Activated CD8-positive, alpha-beta memory T cell treated with anti-CD3 and anti-CD28 coated beads, Interleukin-2, amount 10 ng/mL, durations not matched to agents 7 days and 5 days (primary cell): ENCODE measurements around the gene TAGLN. TPM values are rescaled to one million over a fixed set of nuclear protein-coding genes. Genes with fewer than 3 reads are reported as not detected.

Experiments used
- ATAC-seq: fragments of 150-1000 bp; cut with Tn5 transposase; one replicate; pipeline ENCODE4 v1.10.0; 2021; ENCODE audit warnings: moderate library complexity
- CTCF ChIA-PET: fragments of 350-600 bp; sonication (Branson Sonifier 250); formaldehyde crosslinking; loops from one replicate; lab custom pipeline; 2021; ENCODE audit warnings: antibody characterized with exemption; lab: Charles Lee
- DNase-seq: peaks from one replicate; pipeline ENCODE4 v3.0.0-alpha.2; 2020
- H3K27ac Mint-ChIP-seq: one replicate; pipeline ENCODE4 v1.8.0; 2021; ENCODE audit warnings: mild to moderate bottlenecking, mixed read lengths
- H3K27me3 Mint-ChIP-seq: one replicate; pipeline ENCODE4 v1.8.0; 2021; ENCODE audit warnings: mixed read lengths
- H3K36me3 Mint-ChIP-seq: one replicate; pipeline ENCODE4 v1.8.0; 2021; ENCODE audit warnings: mild to moderate bottlenecking, mixed read lengths
- H3K4me1 Mint-ChIP-seq: one replicate; pipeline ENCODE4 v1.8.0; 2021; ENCODE audit warnings: mixed read lengths
- H3K4me3 Mint-ChIP-seq: one replicate; pipeline ENCODE4 v1.8.0; 2021; ENCODE audit warnings: mild to moderate bottlenecking, moderate library complexity, mixed read lengths
- H3K9me3 Mint-ChIP-seq: one replicate; pipeline ENCODE4 v1.8.0; 2022; ENCODE audit warnings: low read depth, mixed read lengths
- total RNA-seq, 2 experiments: library from RNA; stranded (reverse); gene quantifications; one replicate each; pipeline ENCODE4 v1.2.3, GENCODE V29; 2021

TAGLN gene
- total RNA-seq, 2 experiments from 2014 or later = 2.3 to 2.7 TPM

- no peak for DNase-seq
- H3K4me3 Mint-ChIP-seq = no peak overlapping the region
- no peak overlapping the region for H3K27ac Mint-ChIP-seq
- no peak for ATAC-seq
- CTCF ChIA-PET = interaction anchor here (1.3 kb wide), 1 partner anchor 13 kb away, joined by 3 read pairs; no protein-coding TSS in a partner anchor
- no peaks in the 10 kb centered on the region for H3K27me3 Mint-ChIP-seq
- H3K36me3 Mint-ChIP-seq = no peaks in the 10 kb centered on the region
- no peaks in the 10 kb centered on the region for H3K9me3 Mint-ChIP-seq
- no peaks in the 10 kb centered on the region for H3K4me1 Mint-ChIP-seq
Measured at GRCh38 chr11:117193130-117194020, 5.8 kb upstream of the TAGLN start.

GRCh38 chr11:117194267-117194666 is 4.9 kb upstream of the TAGLN start:
- CTCF ChIA-PET = interaction anchor here (0.7 to 1.4 kb wide), 4 partner anchors 14 to 404 kb away, joined by 3 to 4 read pairs (median 3); no protein-coding TSS in a partner anchor
- no peak overlapping the region for H3K27ac Mint-ChIP-seq
- H3K9me3 Mint-ChIP-seq = no peaks in the 10 kb centered on the region

GRCh38 chr11:117195258-117195657 is 3.9 kb upstream of the TAGLN start:
- Mint-ChIP-seq H3K9me3 (no peaks in the 10 kb centered on the region), H3K27ac (no peak overlapping the region)

More at GRCh38 chr11:117194267-117194666, 4.9 kb upstream of the TAGLN start:
- Mint-ChIP-seq H3K4me3 (no peak overlapping the region), H3K4me1 (no peaks in the 10 kb centered on the region), H3K36me3 (no peaks in the 10 kb centered on the region), H3K27me3 (no peaks in the 10 kb centered on the region)
- DNase-seq (no peak), ATAC-seq (no peak)

GRCh38 chr11:117195761-117196160 is 3.4 kb upstream of the TAGLN start:
- H3K4me1 Mint-ChIP-seq = no peaks in the 10 kb centered on the region
- no peak overlapping the region for H3K27ac Mint-ChIP-seq
- DNase-seq (no peak), ATAC-seq (no peak)
- CTCF ChIA-PET = interaction anchor here (1.0 to 1.4 kb wide), 3 partner anchors 31 to 405 kb away, joined by 3 read pairs; no protein-coding TSS in a partner anchor
- H3K9me3 Mint-ChIP-seq = no peaks in the 10 kb centered on the region
- H3K36me3 Mint-ChIP-seq = no peaks in the 10 kb centered on the region
- H3K27me3 Mint-ChIP-seq = no peaks in the 10 kb centered on the region
- no peak overlapping the region for H3K4me3 Mint-ChIP-seq

More at GRCh38 chr11:117195258-117195657, 3.9 kb upstream of the TAGLN start:
- Mint-ChIP-seq H3K4me1 (no peaks in the 10 kb centered on the region), H3K36me3 (no peaks in the 10 kb centered on the region), H3K4me3 (no peak overlapping the region), H3K27me3 (no peaks in the 10 kb centered on the region)
- CTCF ChIA-PET = interaction anchor here (1.3 to 1.4 kb wide), 3 partner anchors 23 to 405 kb away, joined by 3 read pairs; no protein-coding TSS in a partner anchor
- no peak for DNase-seq
- ATAC-seq = no peak

- no peaks in the 10 kb centered on the region for H3K4me1 Mint-ChIP-seq
- DNase-seq (no peak), ATAC-seq (no peak)
- H3K36me3 Mint-ChIP-seq = no peaks in the 10 kb centered on the region
- H3K27me3 Mint-ChIP-seq = no peaks in the 10 kb centered on the region
- no peak overlapping the region for H3K4me3 Mint-ChIP-seq
- CTCF ChIA-PET = no interaction called here
- H3K27ac Mint-ChIP-seq = no peak overlapping the region
- H3K9me3 Mint-ChIP-seq = no peaks in the 10 kb centered on the region
Measured at GRCh38 chr11:117197006-117197405, 2.2 kb upstream of the TAGLN start.

- ATAC-seq (no peak), DNase-seq (no peak)
- CTCF ChIA-PET = no interaction called here
- Mint-ChIP-seq H3K27me3 (no peaks in the 10 kb centered on the region), H3K4me3 (no peak overlapping the region), H3K4me1 (no peaks in the 10 kb centered on the region), H3K27ac (no peak overlapping the region), H3K9me3 (no peaks in the 10 kb centered on the region), H3K36me3 (no peaks in the 10 kb centered on the region)
Measured at GRCh38 chr11:117197516-117198456, 1.4 kb upstream of the TAGLN start.

- CTCF ChIA-PET = interaction anchor here (0.7 to 1.1 kb wide), 2 partner anchors 19 to 27 kb away, joined by 3 read pairs; no protein-coding TSS in a partner anchor
- no peaks in the 10 kb centered on the region for H3K36me3 Mint-ChIP-seq
- no peak for ATAC-seq
- H3K9me3 Mint-ChIP-seq = no peaks in the 10 kb centered on the region
- H3K27me3 Mint-ChIP-seq = no peaks in the 10 kb centered on the region
- no peak overlapping the region for H3K27ac Mint-ChIP-seq
- H3K4me3 Mint-ChIP-seq = no peak overlapping the region
- H3K4me1 Mint-ChIP-seq = no peaks in the 10 kb centered on the region
- no peak for DNase-seq
Measured at GRCh38 chr11:117198613-117199012, 557 bp upstream of the TAGLN start.

GRCh38 chr11:117199916-117200812 is 994 bp downstream of the TAGLN start:
- H3K36me3 Mint-ChIP-seq = peaks cover 4% of the 10 kb centered on the region
- ATAC-seq (no peak), DNase-seq (no peak)
- CTCF ChIA-PET = interaction anchor here (1.1 to 1.2 kb wide), 2 partner anchors 20 to 26 kb away, joined by 3 read pairs; no protein-coding TSS in a partner anchor
- no peaks in the 10 kb centered on the region for H3K9me3 Mint-ChIP-seq
- H3K27me3 Mint-ChIP-seq = no peaks in the 10 kb centered on the region
- no peak overlapping the region for H3K27ac Mint-ChIP-seq
- H3K4me3 Mint-ChIP-seq = no peak overlapping the region
- no peaks in the 10 kb centered on the region for H3K4me1 Mint-ChIP-seq

- H3K9me3 Mint-ChIP-seq = no peaks in the 10 kb centered on the region
- no peaks in the 10 kb centered on the region for H3K4me1 Mint-ChIP-seq
Measured at GRCh38 chr11:117200813-117201657, 1.9 kb downstream of the TAGLN start.

GRCh38 chr11:117201658-117202305 is 2.6 kb downstream of the TAGLN start:
- peaks cover 7% of the 10 kb centered on the region for H3K36me3 Mint-ChIP-seq
- ATAC-seq (no peak), DNase-seq (no peak)
- H3K4me3 Mint-ChIP-seq = no peak overlapping the region
- CTCF ChIA-PET = interaction anchor here (1.0 to 1.7 kb wide), 4 partner anchors 9 to 28 kb away, joined by 3 to 4 read pairs (median 3); no protein-coding TSS in a partner anchor
- H3K4me1 Mint-ChIP-seq = no peaks in the 10 kb centered on the region
- no peak overlapping the region for H3K27ac Mint-ChIP-seq
- no peaks in the 10 kb centered on the region for H3K27me3 Mint-ChIP-seq
- H3K9me3 Mint-ChIP-seq = no peaks in the 10 kb centered on the region

More at GRCh38 chr11:117200813-117201657, 1.9 kb downstream of the TAGLN start:
- DNase-seq (no peak), ATAC-seq (no peak)
- Mint-ChIP-seq H3K27ac (no peak overlapping the region), H3K36me3 (peaks cover 6% of the 10 kb centered on the region), H3K4me3 (no peak overlapping the region), H3K27me3 (no peaks in the 10 kb centered on the region)
- CTCF ChIA-PET = interaction anchor here (0.5 to 1.7 kb wide), 3 partner anchors 19 to 21 kb away, joined by 3 to 4 read pairs (median 3); no protein-coding TSS in a partner anchor
